A549 (cell line): Measurements from ENCODE around the gene CGRRF1. TPM values are rescaled to one million over a fixed set of nuclear protein-coding genes. Genes with fewer than 3 reads are reported as not detected.

ENCODE experiments used
- ATAC-seq, 2 experiments: fragments of 200-7000 bp in 1 of 2; fragments of >200 bp in 1 of 2; cut with Nextera tagmentation in 1 of 2; cut with Tn5 transposase in 1 of 2; 3 replicates each; pipeline versions ENCODE4 v1.8.0 to v1.9.1; 2018 to 2020; ENCODE audit warnings: mild to moderate bottlenecking in 1 of 2, moderate library complexity in 1 of 2
- CTCF ChIA-PET: fragments of 300-600 bp; sonication (Branson Sonifier 250); formaldehyde crosslinking; extraction: SDS; loops from one replicate; lab custom pipeline; 2021; ENCODE audit warnings: antibody characterized with exemption, inconsistent platforms; lab: Yijun Ruan, JAX
- POLR2A ChIA-PET: fragments of 350-600 bp; formaldehyde crosslinking; extraction: SDS; loops from one replicate; lab custom pipeline; 2021; ENCODE audit warnings: antibody characterized with exemption, inconsistent platforms; lab: Yijun Ruan, JAX
- DNase-seq, 2 experiments: peaks; one replicate each; pipeline versions ENCODE4 v3.0.0 to v3.0.0-alpha.2; 2011 to 2016; ENCODE audit warnings: low read depth in 1 of 2, low spot score in 1 of 2
- FAIRE-seq: peaks from 2 replicates; lab custom pipeline; 2011; peaks lifted over from hg19 to GRCh38; lab: Jason Lieb, UNC
- H3K27ac ChIP-seq, 2 experiments: fragments of >200 bp; sonication (Bioruptor Twin); formaldehyde crosslinking; 3 replicates each; pipeline ENCODE4 v1.5.1; 2016 to 2017
- H3K4me1 ChIP-seq: fragments of >200 bp; sonication (Bioruptor Twin); formaldehyde crosslinking; 3 replicates; pipeline ENCODE4 v1.6.1; 2016
- H3K4me2 ChIP-seq: fragments of >200 bp; sonication (Bioruptor Twin); formaldehyde crosslinking; 3 replicates; pipeline ENCODE4 v1.6.1; 2016
- H3K4me3 ChIP-seq: fragments of >200 bp; sonication (Bioruptor Twin); formaldehyde crosslinking; 3 replicates; pipeline ENCODE4 v1.5.1; 2016
- H3K9me3 ChIP-seq: fragments of >200 bp; sonication (Bioruptor Twin); formaldehyde crosslinking; 3 replicates; pipeline ENCODE4 v1.6.1; 2016
- CBX8 ChIP-seq: fragments of 200-600 bp; sonication (generic); IDR thresholded peaks from 2 replicates; pipeline ENCODE4 v1.6.1; 2016
- FOSL2 ChIP-seq, 2 experiments: fragments of 450-650 bp in 1 of 2; fragments of >200 bp in 1 of 2; sonication (Bioruptor Twin) in 1 of 2; formaldehyde crosslinking; IDR thresholded peaks; 2 replicates each; pipeline versions ENCODE4 v1.5.0 to v1.6.1; 2016 to 2020; ENCODE audit warnings: mild to moderate bottlenecking in 1 of 2, moderate library complexity in 1 of 2
- HDAC2 ChIP-seq: fragments of 200-600 bp; sonication (generic); IDR thresholded peaks from 2 replicates; pipeline ENCODE4 v1.6.1; 2016
- HOXB13 ChIP-seq: fragments of 250-450 bp; sonication (Bioruptor Pico); IDR thresholded peaks from 2 replicates; pipeline ENCODE4 v1.5.0; 2020; ENCODE audit warnings: low read depth, mild to moderate bottlenecking, moderate library complexity
- JUN ChIP-seq, 2 experiments: fragments of >200 bp; sonication (Bioruptor Twin); formaldehyde crosslinking; IDR thresholded peaks; 2 replicates in 1 of 2; 3 replicates in 1 of 2; pipeline ENCODE4 v1.6.1; 2016 to 2017
- JUNB ChIP-seq: fragments of >200 bp; sonication (Bioruptor Twin); formaldehyde crosslinking; IDR thresholded peaks from 2 replicates; pipeline ENCODE4 v1.6.1; 2016
- NR3C1 ChIP-seq: fragments of >200 bp; sonication (Bioruptor Twin); formaldehyde crosslinking; IDR thresholded peaks from 3 replicates; pipeline ENCODE4 v1.6.1; 2017
- POLR2A ChIP-seq: IDR thresholded peaks from 2 replicates; pipeline ENCODE4 v1.6.1; 2012; ENCODE audit warnings: mild to moderate bottlenecking, low read length
- SREBF2 ChIP-seq: fragments of 450-650 bp; IDR thresholded peaks from 2 replicates; pipeline ENCODE4 v1.6.1; 2014; ENCODE audit warnings: mild to moderate bottlenecking, moderate library complexity
- TP53 ChIP-seq: fragments of 250-450 bp; sonication (Bioruptor Pico); IDR thresholded peaks from 2 replicates; pipeline ENCODE4 v1.5.0; 2021; ENCODE audit warnings: mild to moderate bottlenecking, moderate library complexity
- ZNF302 ChIP-seq: fragments of 250-450 bp; sonication (Bioruptor Pico); IDR thresholded peaks from 2 replicates; pipeline ENCODE4 v1.9.0; 2021; ENCODE audit warnings: inconsistent platforms, mild to moderate bottlenecking, moderate library complexity
- ZSCAN20 ChIP-seq: fragments of 250-450 bp; sonication (Bioruptor Pico); IDR thresholded peaks from 2 replicates; pipeline ENCODE4 v1.8.0; 2022; ENCODE audit warnings: mild to moderate bottlenecking, moderate library complexity
- WGBS: methylation state at CpG from one replicate; pipeline ENCODE4 v1.1.6; 2017; ENCODE audit errors: missing lambda C conversion rate; 5-methylcytosine and 5-hydroxymethylcytosine counted together
- polyA plus RNA-seq, 4 experiments: library from polyadenylated mRNA; depleted of rRNA in 3 of 4; stranded (reverse); fragments of >200 nt; fragmentation: RNase III in 1 of 4; extraction: RNeasy Plus Mini Kit Qiagen cat#74134 plus additional on column Dnase treatment in 1 of 4; gene quantifications; 2 replicates in 3 of 4; 3 replicates in 1 of 4; pipeline ENCODE4 v1.2.3, GENCODE V29; 2011 to 2017
- TF ChIP-seq, protein P1 (sequence below): fragments of 250-450 bp; sonication (Bioruptor Pico); IDR thresholded peaks from 2 replicates; pipeline ENCODE4 v1.5.0; 2021; ENCODE audit warnings: mild to moderate bottlenecking, moderate library complexity, borderline replicate concordance
- TF ChIP-seq, protein P2 (sequence below): fragments of 450-650 bp; IDR thresholded peaks from 2 replicates; pipeline ENCODE4 v1.6.1; 2014; ENCODE audit warnings: antibody characterized with exemption
- TF ChIP-seq, protein P3 (sequence below): fragments of >200 bp; sonication (Bioruptor Twin); formaldehyde crosslinking; IDR thresholded peaks from 3 replicates; pipeline ENCODE4 v1.6.1; 2016
- TF ChIP-seq, protein P4 (sequence below): IDR thresholded peaks from 2 replicates; pipeline ENCODE4 v1.6.1; 2012
- TF ChIP-seq, protein P5 (sequence below): fragments of >200 bp; sonication (Bioruptor Twin); formaldehyde crosslinking; IDR thresholded peaks from 3 replicates; pipeline ENCODE4 v1.5.1; 2016
- TF ChIP-seq, protein P6 (sequence below): fragments of 250-450 bp; sonication (Bioruptor Pico); IDR thresholded peaks from 2 replicates; pipeline ENCODE4 v1.5.0; 2020; ENCODE audit warnings: low read depth, mild to moderate bottlenecking, moderate library complexity

CGRRF1 gene
- polyA plus RNA-seq, 2 of the 4 experiments (the other 2 are of a cell fraction): 15.8 to 35.4 TPM

DNA sequence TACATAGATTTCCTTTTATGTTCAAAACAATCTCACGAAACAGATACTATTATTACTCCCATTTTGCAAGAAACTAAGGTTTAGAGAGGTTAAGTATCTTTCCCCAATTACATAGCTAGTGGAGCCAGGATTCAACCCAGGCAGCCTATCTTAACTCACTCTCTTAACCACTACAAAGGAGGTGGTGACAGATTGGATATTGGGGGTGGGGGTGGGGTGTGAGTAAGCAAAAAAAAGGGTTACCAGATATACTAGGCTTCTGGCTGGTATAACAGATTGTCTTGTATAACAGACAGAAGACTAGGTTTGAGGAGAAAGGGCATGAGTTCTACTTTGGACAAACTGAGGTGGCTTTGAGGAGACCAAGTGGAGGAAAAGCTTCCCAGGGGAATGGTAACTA lies 23.0 kb upstream of the CGRRF1 start:
- FAIRE-seq: no peak
- CTCF ChIA-PET: interaction anchor here (1.1 to 1.8 kb wide), 4 partner anchors 9 to 288 kb away, joined by 3 to 5 read pairs (median 4); no protein-coding TSS in a partner anchor
- no peak overlapping the region for H3K27ac ChIP-seq
- TF ChIP-seq ZSCAN20 (CRISPR knock-in tag): no peak
- TF ChIP-seq SREBF2: no peak
- no peak for TF ChIP-seq NR3C1
- TF ChIP-seq, protein P1, sequence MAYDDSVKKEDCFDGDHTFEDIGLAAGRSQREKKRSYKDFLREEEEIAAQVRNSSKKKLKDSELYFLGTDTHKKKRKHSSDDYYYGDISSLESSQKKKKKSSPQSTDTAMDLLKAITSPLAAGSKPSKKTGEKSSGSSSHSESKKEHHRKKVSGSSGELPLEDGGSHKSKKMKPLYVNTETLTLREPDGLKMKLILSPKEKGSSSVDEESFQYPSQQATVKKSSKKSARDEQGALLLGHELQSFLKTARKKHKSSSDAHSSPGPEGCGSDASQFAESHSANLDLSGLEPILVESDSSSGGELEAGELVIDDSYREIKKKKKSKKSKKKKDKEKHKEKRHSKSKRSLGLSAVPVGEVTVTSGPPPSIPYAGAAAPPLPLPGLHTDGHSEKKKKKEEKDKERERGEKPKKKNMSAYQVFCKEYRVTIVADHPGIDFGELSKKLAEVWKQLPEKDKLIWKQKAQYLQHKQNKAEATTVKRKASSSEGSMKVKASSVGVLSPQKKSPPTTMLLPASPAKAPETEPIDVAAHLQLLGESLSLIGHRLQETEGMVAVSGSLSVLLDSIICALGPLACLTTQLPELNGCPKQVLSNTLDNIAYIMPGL: no peak
- no peak for TF ChIP-seq HOXB13 (CRISPR knock-in tag)
- TF ChIP-seq JUN (IDR thresholded peaks at IDR 0.05): no peak
- TF ChIP-seq, all 56 proteins: peak for 0
- Histone ChIP-seq H3K9me3 (no peaks in the 10 kb centered on the region), H3K4me2 (peak overlapping the region; percentile 86), H3K4me3 (no peak overlapping the region), H3K4me1 (peaks cover 35% of the 10 kb centered on the region)
- WGBS: 93% methylated on average over 1 of the region's 1 CpG
- ATAC-seq (no peak), DNase-seq (no peak)
- POLR2A ChIA-PET: no interaction called here

DNA sequence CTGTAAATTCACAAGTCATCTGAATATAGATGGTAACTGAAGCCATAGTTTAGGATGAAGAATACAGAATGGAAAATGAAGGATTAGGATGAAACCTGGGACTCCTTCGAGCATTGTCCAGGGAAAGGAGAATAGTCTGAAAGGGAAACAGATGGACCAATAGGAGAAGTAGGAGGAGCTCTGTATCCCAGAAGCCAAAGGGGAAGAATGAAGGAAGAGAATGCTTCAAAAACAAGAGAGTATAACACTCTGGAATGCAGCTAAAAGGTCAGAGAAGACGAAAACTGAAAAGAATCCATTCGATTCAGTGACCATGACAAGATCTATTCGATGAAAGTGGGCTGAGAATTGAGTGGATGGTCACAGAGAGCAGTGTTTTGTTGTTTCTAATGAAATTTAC lies 21.9 kb upstream of the CGRRF1 start:
- CTCF ChIA-PET: interaction anchor here (0.8 to 8.0 kb wide), 13 partner anchors 9 to 378 kb away, joined by 3 to 66 read pairs (median 4); partner anchors contain the start of genes CGRRF1 and CNIH1
- POLR2A ChIA-PET: interaction anchor here (1.2 to 2.7 kb wide), 5 partner anchors 8 to 539 kb away, joined by 3 to 13 read pairs (median 6); partner anchors contain the start of genes CGRRF1, SOCS4 and WDHD1
- Histone ChIP-seq H3K4me3 (peak overlapping the region; percentile 84), H3K4me2 (peak overlapping the region; percentile 86), H3K27ac (peak overlapping the region; percentile 95 to 98), H3K4me1 (peaks cover 35% of the 10 kb centered on the region), H3K9me3 (no peaks in the 10 kb centered on the region)
- ATAC-seq (peak; percentile 74 to 76; a peak in 5 of 6 replicates), DNase-seq (peak; percentile 53 to 79), FAIRE-seq (no peak)
- WGBS: 5% methylated on average over 4 of the region's 4 CpGs
- no peak for TF ChIP-seq JUNB
- TF ChIP-seq, protein P2, sequence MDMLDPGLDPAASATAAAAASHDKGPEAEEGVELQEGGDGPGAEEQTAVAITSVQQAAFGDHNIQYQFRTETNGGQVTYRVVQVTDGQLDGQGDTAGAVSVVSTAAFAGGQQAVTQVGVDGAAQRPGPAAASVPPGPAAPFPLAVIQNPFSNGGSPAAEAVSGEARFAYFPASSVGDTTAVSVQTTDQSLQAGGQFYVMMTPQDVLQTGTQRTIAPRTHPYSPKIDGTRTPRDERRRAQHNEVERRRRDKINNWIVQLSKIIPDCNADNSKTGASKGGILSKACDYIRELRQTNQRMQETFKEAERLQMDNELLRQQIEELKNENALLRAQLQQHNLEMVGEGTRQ: no peak
- TF ChIP-seq, protein P3, sequence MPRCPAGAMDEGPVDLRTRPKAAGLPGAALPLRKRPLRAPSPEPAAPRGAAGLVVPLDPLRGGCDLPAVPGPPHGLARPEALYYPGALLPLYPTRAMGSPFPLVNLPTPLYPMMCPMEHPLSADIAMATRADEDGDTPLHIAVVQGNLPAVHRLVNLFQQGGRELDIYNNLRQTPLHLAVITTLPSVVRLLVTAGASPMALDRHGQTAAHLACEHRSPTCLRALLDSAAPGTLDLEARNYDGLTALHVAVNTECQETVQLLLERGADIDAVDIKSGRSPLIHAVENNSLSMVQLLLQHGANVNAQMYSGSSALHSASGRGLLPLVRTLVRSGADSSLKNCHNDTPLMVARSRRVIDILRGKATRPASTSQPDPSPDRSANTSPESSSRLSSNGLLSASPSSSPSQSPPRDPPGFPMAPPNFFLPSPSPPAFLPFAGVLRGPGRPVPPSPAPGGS: no peak
- TF ChIP-seq SREBF2: no peak
- TF ChIP-seq FOSL2 (IDR thresholded peaks at IDR 0.05): no peak
- TF ChIP-seq FOSL2 (CRISPR knock-in tag; IDR thresholded peaks at IDR 0.05): no peak
- no peak for TF ChIP-seq ZNF302
- TF ChIP-seq, protein P4, sequence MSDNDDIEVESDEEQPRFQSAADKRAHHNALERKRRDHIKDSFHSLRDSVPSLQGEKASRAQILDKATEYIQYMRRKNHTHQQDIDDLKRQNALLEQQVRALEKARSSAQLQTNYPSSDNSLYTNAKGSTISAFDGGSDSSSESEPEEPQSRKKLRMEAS: no peak
- no peak for TF ChIP-seq POLR2A
- TF ChIP-seq, protein P5, sequence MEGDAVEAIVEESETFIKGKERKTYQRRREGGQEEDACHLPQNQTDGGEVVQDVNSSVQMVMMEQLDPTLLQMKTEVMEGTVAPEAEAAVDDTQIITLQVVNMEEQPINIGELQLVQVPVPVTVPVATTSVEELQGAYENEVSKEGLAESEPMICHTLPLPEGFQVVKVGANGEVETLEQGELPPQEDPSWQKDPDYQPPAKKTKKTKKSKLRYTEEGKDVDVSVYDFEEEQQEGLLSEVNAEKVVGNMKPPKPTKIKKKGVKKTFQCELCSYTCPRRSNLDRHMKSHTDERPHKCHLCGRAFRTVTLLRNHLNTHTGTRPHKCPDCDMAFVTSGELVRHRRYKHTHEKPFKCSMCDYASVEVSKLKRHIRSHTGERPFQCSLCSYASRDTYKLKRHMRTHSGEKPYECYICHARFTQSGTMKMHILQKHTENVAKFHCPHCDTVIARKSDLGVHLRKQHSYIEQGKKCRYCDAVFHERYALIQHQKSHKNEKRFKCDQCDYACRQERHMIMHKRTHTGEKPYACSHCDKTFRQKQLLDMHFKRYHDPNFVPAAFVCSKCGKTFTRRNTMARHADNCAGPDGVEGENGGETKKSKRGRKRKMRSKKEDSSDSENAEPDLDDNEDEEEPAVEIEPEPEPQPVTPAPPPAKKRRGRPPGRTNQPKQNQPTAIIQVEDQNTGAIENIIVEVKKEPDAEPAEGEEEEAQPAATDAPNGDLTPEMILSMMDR: no peak
- no peak for TF ChIP-seq JUN (IDR thresholded peaks at IDR 0.05)
- TF ChIP-seq CBX8: no peak
- TF ChIP-seq TP53 (CRISPR knock-in tag): no peak
- no peak for TF ChIP-seq HDAC2
- TF ChIP-seq, protein P6, sequence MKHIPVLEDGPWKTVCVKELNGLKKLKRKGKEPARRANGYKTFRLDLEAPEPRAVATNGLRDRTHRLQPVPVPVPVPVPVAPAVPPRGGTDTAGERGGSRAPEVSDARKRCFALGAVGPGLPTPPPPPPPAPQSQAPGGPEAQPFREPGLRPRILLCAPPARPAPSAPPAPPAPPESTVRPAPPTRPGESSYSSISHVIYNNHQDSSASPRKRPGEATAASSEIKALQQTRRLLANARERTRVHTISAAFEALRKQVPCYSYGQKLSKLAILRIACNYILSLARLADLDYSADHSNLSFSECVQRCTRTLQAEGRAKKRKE (CRISPR knock-in tag): no peak
